HG03520 (cell line): ENCODE results near the gene ARL16.

Source experiments
- ATAC-seq: cut with Tn5 transposase; IDR thresholded peaks from one replicate; pipeline ENCODE4 v1.9.1; 2021; ENCODE audit warnings: mild to moderate bottlenecking, moderate library complexity; ENCODE audit not compliant: unreplicated experiment

ARL16 gene

GRCh38 chr17:81683584-81684441, at the start of gene ARL16, which contains the start of gene HGS:
Gene ARL16 (minus strand): TSS chr17:81683797. CDS start chr17:81683753, 44 bp downstream.
Gene HGS (plus strand): TSS chr17:81684011. CDS start chr17:81684067, 56 bp downstream.
- ATAC-seq: peak; percentile 89

- no peak for ATAC-seq
Observed at GRCh38 chr17:81727324-81728031, 43.9 kb upstream of the ARL16 start.

DNA sequence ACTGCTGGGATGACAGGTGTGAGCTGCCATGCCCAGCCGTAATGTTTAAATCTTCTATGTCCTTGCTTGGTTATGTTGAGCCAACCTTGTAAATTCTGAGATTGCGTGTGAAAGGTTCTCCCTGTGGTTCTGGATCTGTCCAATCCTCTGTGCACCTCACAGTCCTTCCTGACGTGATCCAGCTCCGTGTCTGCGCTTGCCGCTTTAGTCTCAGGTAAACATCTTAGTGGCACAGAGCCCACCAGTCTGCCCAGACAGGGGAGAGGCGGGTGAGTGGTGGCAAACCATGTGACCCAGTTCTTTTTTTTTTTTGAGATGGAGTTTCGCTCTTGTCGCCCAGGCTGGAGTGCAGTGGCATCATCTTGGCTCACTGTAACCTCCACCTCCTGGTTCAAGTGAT, 42.4 kb upstream of the ARL16 start:
- no peak for ATAC-seq

DNA sequence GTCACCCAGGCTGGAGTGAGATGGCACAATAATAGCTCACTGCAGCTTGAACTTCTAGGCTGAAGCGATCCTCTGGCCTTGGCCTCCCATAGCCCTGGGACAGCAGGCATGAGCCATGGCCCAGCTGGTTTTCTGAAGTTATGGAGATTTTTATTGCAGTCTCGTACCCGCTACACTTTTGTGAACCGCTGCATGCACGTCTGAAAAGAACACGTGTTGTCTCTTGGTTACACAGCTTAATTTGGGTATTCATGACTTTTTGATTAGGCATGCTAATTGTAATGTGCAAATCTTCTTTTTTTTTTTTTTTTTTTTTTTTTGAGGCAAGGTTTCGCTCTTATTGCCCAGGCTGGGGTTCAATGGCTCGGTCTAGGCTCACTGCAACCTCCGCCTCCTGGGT, 41.8 kb upstream of the ARL16 start:
- ATAC-seq: no peak

GRCh38 chr17:81723651-81724209, 40.1 kb upstream of the ARL16 start:
- no peak for ATAC-seq

DNA sequence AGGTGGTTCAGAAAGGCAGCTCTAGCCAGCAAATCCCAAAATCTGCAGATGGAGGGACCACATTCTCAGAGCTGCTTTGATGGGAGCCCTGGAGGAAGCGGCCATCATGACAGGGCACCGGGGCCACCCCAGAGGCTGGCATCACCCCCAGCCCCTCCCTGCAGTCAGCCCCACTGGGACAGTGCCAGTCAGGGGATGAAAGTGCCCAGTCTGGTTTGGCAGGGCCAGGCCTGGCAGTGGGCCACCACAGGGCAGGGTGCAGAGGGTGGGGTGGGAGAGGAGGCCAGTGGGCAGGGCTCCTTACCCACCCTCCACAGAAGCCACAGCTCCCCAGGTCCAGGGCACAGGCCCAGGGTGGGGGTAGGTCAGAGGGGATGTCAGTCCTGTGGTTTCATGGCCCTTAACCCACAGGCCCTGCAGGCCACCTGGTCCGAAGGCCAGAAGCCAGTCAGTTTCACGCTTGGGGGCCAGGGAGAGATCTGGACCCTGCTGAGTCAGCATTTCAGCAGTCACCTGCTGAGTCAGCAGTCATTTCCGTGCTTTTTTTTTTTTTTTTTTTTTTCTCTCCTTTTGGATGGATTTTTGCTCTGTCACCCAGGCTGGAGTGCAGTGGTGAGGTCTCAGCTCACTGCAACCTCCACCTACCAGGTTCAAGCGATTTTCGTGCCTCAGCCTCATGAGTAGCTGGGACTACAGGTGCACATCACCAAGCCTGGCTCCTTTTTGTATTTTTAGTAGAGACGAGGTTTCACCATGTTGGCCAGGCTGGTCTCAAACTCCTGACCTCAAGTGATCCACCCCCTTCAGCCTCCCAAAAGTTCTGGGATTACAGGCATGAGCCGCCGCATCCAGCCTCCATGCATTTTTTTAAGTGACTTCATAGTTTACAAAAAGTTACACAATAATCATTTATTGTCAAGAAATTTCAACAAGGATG, 38.9 kb upstream of the ARL16 start:
- ATAC-seq: no peak

DNA sequence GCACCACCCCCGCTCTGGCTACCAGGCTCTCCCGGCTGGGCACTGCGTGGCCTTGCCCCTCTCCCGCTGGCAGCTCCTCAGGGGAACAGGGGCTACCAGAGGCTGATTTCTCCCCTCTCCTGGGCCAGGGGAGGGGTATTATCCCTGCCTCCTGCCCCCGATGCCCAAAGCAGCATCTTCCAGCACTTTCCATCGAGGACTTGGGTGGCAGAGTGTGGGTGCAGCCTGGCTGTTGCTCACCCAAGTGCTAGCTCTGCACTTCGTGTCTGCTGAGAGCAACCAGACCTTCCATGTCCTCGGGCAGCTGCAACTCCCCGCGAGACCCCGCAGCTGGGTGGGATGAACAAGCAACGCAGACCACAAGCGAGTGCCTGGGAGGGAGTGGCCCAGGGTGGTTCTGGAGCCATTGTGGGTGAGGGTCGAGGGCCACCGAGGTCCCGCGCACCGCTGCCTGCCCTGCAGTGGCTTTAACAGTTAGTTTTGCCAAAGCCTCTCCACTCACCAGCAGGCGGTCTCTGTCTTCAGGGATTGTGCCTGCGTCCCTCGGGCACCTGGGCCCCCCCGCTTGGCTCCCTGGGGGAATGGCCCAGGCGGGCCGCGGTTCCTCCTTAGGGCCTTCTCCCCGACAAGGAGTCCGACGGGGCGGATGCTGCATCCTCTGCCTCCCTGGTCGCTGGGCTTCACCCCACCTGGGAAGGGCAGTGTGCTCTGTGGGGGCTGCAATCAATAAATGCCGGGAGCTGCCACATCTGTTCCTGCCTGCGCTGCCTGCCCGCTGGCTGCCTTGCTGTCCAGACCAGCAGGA, 36.9 kb upstream of the ARL16 start:
- ATAC-seq: no peak

DNA sequence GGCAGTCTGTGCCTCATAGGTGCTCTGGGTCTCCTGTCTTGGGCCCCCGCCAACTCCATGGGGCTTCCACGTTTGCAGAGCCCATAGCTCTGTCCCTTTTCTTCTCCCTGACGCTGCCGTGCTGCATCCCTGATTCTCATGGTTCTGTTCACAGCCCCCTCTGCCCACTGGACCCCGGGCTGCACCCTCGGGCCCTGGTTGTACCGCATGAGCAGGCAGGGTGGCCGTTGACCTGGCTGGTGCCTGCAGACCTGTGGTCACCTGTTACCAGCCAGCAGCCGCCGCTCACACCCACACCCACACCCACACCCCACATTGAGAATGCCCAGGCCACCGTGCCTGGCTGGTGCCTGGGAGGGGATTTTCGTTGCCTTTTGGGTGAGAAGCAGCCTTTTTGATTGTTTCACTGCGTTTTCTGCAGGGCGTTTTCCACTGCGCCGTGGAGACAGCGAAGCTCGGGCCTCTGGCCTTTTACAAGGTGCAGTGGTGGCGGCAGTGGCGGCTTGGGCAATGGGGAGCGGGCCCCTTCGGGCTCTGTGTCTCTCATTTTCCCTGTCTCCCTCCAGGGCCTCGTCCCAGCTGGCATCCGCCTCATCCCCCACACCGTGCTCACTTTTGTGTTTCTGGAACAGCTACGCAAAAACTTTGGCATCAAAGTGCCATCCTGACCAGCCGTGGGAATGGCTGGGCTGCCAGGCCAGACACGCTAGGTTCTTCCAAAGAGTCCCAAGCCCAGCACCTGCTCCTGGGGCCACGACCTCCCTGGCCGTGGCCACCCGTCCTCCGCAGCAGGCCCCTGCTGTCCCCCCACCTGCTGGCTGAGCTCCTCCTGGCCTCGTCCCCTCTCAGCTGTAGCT, 36.0 kb upstream of the ARL16 start:
- no peak for ATAC-seq

- ATAC-seq: no peak
Observed at GRCh38 chr17:81717766-81718089, 34.1 kb upstream of the ARL16 start.

- no peak for ATAC-seq
Observed at GRCh38 chr17:81717049-81717765, 33.6 kb upstream of the ARL16 start.

- ATAC-seq: no peak
Observed at GRCh38 chr17:81716674-81716996, 33.0 kb upstream of the ARL16 start.

DNA sequence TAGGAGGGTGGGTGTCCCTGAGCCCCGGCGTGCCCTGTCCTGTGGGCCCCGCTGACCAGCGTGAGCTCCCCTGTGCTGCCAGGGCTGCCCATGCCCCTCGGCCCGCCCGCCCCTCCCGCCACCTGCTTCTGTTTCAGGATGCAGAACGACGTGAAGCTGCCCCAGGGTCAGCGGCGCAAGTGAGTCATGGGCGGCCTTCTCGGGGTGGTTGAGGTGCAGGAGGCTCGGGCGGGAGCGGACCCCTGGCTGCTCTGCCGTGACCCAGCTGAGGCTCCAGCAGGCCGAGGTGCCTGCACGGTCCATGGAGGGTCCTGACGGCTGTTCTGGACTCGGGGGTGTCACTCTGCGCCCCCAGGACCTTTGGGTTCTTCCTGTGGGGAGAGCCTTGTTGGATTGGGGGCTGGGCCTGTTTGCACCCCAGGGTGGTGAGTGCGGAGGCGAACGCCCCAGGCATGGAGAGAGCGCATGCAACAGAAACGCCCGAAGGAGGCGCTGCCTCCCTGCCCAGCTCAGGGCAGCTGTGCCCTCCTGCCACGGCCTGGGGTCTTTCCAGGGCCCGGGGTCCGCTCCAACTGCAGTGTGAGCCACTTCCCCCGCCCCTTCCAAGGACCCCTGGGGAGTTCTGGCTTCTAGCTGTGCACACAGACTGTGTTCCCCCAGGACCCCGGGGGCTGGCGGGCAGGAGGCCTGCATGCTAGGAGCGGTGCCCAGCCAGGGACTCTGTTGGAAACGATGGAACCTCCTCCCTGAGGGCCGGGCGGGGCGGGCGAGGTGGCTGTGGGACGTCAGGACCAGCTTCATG, 32.5 kb upstream of the ARL16 start:
- ATAC-seq: no peak

- ATAC-seq: no peak
Observed at GRCh38 chr17:81715107-81715871, 31.7 kb upstream of the ARL16 start.

DNA sequence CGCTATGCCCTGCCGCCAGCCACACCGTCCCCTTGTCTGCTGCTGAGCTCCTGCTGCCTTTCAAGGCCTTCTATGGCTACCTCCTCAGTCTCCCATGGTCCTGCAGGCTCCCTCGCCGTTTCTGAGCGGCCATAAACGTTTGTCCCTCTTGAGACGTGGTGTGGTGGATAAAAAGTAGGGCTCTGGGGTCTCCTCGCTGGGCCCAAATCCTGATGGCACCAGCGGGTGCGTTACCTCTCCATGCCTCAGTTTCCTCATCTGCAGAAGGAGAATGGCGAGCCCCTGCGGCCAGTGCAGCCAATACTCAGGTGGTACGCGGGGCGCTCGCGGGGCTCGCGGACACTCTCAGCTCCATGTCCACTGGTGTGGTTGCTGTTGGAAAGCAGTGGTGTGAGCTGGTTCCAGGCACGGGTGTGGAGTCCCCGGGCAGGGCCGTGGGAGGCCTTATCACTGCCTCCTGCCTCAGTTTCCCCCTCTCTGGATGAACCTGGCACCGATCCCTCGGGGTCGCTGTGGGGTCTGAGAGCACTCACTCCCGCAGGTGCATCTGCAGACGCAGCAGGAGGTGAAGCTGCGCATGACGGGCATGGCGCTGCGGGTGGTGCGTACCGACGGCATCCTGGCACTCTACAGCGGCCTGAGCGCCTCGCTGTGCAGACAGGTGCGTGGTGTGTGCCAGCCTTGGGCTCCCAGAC, 31.0 kb upstream of the ARL16 start:
- no peak for ATAC-seq

- no peak for ATAC-seq
Observed at GRCh38 chr17:81713556-81714411, 30.2 kb upstream of the ARL16 start.
